GM19240 (cell line): Measurements from ENCODE around the gene MPL.

Experiments
- DNase-seq: peaks from one replicate; pipeline ENCODE4 v3.0.0; 2011; ENCODE audit warnings: low spot score; ENCODE audit not compliant: insufficient read length

Gene MPL

DNA sequence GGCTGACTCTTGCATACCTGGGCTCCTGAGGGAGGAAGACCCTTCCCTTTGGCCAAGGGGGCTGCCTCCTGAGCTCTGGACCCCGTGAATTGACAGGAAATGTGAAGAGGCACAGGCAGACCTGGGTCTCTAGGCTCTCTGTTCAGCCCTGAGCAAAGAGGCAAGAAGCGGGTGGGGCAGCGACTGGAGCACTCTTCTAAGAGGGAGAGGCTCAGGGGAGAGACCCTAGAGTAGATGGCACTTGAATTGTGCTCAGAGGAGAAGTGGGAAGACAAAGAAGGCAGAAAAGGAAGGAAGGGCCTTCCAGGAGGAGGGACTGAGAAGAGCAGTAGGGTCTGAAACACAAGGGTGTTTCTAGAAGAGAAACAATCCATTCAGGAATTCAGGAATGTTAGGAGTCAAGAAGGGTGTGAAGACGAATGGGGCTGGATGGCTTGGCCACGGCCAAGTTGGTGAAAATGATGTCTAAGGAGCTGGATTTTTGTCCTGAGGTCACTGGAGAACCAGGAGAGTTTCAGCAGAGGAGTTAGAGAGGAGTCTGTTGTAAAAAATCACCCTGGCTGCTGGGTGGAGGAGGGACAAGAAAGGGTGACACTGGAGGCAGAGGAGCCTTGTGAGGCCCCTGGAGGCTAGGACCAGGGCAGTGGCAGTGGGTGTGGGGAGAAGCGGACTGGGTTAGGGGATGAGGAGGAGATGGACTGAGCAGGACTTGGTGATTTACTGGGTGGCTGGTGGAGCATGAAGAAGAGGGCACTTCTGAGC is 31.5 kb upstream of the MPL start:
- DNase-seq, result no peak

DNA sequence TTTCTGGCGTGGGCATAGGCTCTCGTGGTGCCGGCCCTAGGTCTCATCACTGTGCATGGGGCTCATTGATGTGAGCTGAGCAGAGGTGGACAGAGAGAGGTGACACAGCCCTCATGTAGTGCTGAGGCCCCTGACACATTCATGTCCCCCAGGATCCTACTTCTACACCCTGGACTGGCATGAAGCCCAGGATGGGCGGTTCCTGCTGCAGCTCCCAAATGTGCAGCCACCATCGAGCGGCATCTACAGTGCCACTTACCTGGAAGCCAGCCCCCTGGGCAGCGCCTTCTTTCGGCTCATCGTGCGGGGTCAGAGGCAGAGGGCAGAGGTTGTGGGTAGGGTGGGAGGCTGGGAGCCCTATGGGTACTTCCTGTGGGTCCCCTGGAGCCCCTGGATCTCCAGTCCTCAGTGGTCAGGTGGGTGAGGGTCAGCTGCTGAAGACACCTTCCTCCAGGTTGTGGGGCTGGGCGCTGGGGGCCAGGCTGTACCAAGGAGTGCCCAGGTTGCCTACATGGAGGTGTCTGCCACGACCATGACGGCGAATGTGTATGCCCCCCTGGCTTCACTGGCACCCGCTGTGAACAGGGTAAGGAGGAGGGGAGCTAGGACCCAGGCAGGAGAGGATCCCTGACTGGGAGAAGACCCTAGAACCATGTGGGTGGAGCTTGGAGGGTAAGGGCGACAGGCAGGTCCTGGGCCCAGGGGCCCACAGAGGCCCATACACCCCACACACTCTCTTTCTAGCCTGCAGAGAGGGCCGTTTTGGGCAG is 30.7 kb upstream of the MPL start:
- DNase-seq, result no peak

DNA sequence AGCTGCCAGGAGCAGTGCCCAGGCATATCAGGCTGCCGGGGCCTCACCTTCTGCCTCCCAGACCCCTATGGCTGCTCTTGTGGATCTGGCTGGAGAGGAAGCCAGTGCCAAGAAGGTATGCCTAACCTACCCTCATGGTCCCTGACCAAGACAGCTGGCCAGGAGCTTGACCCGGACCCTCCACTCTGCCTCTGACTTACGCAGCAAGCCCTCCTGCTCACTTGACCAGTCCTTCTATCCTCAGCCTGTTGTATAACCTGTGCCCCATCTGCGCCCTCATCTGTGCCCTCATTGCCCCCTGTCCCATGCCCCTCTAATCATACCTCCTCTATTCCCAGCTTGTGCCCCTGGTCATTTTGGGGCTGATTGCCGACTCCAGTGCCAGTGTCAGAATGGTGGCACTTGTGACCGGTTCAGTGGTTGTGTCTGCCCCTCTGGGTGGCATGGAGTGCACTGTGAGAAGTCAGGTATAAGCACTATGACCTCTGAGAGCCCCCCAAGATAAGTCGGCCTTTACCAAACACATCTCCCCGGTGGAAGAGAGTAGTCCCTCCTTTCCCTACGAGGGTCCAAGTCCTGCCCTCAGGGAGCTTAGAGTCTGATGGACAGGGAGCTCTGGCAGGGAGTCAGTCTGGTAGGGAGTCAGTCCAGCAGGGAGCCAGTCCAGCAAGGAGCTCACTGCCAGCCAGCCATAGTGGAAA is 30.0 kb upstream of the MPL start:
- no peak for DNase-seq

DNA sequence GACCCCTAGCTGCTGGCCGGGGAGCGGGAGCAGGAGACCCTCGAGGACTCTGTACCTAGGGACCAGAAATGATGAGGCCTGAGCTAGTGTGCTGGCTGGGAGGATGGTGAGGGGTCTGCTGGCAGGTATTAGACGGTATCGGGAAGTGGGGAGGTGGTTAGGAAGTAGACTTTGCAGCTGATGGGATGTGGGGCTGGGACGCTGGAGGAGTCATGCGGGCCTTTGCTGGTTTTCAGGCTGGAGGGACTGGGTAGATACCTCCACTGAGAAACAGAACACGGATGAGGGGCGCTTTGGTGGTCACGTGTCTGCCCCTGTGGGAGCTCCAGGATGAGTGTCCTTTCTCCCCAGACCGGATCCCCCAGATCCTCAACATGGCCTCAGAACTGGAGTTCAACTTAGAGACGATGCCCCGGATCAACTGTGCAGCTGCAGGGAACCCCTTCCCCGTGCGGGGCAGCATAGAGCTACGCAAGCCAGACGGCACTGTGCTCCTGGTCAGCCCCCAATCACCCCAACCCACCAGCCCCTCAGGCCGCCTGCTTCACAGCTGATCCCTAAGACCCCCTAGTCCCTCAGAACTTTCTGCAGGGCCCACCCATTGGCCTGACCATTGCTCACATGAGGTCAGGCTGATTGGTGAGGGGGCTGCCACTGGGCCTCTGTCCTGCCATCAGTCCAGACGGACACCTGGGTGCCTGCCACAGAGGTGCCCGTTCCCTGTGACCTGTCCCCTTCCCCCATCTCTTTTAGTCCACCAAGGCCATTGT is 28.8 kb upstream of the MPL start:
- DNase-seq, result no peak

DNA sequence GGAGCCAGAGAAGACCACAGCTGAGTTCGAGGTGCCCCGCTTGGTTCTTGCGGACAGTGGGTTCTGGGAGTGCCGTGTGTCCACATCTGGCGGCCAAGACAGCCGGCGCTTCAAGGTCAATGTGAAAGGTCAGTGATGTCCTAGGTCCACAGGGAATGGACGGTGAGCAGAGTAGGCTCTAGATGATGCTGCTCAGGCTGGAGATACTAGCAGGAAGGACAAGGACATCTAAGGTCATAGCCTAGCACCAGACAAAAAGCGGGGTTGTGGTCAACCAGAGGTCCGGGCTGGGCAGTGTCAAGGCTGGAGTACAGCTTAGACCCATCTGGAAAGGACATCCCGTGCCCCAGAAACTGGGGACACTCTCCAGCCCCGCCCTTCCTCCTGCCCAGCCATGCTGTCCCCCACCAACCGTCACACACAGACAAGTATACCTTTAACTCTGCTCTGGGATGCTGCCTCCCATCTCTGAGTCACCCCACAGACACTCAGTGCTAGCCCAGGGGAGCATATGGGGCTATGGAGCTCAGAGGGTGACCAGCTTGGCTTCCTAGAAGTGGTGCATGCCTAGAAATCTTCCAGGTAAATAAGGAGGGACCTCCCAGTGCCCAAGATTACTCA is 28.1 kb upstream of the MPL start:
- DNase-seq, result no peak

DNA sequence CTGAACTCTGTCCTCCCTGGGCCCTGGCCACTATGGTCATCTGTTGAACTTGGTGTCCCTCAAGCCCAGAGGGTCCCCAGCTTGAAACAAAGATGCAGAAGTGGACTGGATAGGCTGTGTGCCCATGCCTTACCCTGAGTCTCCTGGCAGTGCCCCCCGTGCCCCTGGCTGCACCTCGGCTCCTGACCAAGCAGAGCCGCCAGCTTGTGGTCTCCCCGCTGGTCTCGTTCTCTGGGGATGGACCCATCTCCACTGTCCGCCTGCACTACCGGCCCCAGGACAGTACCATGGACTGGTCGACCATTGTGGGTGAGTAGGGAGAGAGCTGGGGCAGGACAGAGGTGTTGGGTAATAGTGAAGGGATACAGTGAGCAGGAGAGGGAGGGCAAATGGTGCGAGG is 26.1 kb upstream of the MPL start:
- DNase-seq, result no peak

DNA sequence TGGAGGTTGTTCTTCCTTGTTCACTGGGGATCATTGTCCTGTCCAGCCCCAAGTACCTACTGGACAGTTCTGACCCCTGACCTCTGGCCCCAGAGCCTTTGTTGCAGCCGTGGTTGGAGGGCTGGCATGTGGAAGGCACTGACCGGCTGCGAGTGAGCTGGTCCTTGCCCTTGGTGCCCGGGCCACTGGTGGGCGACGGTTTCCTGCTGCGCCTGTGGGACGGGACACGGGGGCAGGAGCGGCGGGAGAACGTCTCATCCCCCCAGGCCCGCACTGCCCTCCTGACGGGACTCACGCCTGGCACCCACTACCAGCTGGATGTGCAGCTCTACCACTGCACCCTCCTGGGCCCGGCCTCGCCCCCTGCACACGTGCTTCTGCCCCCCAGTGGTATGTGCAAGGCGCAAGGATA is 25.4 kb upstream of the MPL start:
- DNase-seq, result no peak

DNA sequence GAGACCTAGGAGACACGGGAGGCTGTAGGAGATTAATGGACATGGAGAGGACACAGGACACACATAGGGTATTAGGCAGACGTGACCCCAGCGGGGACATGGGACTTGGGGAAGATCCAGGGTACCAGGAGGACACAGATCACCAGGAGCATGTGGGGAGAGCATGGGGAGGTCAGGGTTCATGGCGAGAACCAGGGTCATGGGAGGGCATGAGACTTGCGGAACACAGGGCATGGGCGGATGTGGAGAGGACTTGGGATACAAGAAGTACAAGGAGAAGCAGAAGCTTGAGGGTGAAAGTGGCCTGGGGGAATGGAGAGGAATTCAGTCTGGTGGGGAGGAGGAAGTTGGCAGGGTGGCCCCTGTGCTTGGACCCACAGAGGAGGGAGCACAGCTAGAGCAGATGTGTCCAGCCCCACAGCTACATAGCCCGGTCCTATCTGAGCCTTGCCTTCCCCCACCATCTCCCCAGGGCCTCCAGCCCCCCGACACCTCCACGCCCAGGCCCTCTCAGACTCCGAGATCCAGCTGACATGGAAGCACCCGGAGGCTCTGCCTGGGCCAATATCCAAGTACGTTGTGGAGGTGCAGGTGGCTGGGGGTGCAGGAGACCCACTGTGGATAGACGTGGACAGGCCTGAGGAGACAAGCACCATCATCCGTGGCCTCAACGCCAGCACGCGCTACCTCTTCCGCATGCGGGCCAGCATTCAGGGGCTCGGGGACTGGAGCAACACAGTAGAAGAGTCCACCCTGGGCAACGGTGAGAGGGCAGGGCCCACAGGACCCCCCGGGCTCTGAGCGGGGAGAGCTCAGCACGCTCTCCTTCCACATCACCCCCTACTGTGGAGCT is 24.7 kb upstream of the MPL start:
- no peak for DNase-seq

DNA sequence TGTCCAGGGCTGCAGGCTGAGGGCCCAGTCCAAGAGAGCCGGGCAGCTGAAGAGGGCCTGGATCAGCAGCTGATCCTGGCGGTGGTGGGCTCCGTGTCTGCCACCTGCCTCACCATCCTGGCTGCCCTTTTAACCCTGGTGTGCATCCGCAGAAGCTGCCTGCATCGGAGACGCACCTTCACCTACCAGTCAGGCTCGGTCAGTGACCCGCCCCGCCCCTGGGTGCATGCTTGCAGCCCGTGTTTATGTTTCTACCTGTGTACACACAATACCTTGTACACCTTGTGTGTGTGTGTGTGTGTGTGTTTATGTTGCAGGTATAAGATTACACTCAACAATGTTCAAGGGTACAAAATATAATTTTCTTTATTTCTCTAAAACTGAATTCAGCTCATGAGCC is 23.8 kb upstream of the MPL start:
- DNase-seq, result no peak

DNA sequence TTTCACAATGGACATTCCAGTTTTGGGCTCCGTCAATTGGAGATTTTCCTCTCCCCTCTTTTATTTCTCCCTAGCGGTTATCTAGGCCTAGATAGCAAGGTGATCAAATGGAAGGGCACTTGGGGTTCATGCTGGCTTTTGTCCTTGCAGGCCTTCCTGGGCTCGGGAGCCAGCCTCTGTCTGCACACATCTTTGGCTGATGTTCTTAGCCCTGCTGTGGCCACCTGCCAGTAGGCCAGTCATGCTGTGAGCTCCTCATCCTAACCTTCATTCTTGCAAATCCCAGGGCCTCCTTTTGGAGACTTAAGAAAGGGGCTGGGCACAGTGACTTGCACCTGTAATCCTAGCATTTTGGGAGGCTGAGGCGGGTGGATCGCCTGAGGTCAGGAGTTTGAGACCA is 23.4 kb upstream of the MPL start:
- DNase-seq, result no peak

DNA sequence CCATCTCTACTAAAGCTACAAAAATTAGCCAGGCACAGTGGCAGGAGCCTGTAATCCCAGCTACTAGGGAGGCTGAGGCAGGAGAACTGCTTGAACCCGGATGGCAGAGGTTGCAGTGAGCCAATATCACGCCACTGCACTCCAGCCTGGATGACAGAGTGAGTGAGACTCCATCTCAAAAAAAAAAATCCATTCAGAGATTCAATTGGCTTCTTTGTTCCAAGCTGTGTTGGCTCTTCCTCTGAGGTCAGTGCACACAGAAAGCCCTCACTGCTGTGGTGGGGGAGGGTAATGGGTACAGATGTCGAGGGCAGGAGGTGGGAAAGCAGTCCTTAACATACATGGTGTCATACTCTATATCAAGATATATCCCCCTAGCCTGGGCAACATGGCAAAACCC is 22.1 kb upstream of the MPL start:
- no peak for DNase-seq

DNA sequence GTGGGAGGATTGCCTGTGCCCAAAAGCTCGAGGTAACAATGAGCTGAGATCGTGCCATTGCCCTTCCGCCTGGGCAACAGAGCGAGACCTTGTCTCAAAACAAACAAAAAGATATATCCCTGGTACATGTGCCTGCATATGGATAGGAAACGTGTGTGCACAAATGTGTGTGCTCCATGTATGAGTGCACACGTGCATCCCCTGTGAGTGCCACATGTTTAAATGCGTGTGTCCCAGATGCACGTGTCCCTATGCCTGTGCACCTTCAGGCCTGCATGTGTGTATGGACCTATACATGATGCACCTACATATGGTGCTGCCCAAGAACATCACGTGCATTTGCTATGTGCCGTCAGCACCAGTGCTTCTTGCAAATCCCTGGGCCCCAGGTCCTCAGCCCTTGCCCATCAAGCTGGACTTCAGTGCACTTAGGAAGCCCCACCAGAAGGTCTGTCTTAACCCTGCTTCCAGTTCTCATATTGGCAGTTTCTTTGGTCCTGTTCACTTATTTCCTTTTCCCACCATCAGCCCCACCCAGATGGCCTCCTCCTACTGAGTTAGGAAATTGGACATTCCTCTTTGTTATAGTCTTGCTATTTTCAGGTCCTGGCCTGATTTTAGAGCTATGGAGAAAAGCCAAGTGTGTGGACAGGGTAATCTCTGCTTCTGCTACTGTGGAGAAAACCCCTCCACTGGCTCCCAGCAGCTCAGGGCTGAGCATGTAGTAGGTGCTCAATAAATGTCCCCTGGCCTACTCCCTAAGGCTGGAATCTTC is 21.5 kb upstream of the MPL start:
- no peak for DNase-seq

DNA sequence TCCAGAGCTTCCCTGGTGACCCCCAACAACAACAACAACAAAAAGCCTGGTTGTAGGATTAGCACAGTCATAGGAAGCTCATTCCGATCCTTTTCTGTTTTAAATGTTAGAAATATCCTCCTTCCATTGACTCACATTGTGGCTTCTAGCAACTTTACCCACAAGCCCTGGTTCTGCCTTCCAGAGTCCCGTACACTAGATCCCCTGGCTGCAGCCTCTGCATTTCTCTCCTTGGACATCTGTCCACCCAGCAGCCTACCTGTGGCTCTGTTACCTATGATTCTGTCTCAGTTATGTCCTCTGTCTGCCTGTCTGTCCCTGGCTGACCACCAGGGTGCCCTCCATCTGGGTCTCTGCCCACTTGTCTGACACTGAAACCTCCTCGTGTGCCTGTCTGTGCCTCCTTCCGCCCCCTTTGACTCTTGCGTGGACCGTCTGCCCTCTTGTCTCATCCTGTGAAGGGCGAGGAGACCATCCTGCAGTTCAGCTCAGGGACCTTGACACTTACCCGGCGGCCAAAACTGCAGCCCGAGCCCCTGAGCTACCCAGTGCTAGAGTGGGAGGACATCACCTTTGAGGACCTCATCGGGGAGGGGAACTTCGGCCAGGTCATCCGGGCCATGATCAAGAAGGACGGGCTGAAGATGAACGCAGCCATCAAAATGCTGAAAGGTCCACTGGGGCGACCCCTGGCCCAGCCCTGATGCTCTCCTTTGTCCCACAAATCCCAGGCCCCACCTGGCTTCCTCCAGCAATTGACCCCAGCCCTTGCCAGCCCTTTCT is 20.7 kb upstream of the MPL start:
- no peak for DNase-seq

DNA sequence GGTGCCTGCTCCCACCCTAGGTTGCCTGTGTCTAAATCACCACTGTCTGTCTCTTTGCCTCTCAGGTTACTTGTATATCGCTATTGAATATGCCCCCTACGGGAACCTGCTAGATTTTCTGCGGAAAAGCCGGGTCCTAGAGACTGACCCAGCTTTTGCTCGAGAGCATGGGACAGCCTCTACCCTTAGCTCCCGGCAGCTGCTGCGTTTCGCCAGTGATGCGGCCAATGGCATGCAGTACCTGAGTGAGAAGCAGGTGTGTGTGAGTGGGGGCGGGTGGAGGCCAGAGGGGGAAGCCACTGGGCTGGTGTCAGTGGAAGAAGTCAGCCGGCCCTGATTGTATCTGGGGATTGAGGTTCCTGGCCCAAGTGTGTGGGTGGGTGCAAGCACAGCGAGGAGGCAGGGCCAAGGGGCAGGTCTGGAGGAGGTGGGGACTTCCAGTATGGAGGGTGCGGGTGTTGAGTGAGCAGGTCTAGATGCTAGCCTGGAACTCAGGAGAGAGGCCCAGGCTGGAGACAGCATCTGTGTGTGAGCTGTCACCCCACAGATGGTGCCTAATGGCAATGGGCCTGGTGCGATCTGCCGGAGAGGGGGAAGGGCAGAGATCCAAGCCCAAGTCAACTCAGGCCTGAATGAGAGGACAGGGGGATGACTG is 19.7 kb upstream of the MPL start:
- no peak for DNase-seq

DNA sequence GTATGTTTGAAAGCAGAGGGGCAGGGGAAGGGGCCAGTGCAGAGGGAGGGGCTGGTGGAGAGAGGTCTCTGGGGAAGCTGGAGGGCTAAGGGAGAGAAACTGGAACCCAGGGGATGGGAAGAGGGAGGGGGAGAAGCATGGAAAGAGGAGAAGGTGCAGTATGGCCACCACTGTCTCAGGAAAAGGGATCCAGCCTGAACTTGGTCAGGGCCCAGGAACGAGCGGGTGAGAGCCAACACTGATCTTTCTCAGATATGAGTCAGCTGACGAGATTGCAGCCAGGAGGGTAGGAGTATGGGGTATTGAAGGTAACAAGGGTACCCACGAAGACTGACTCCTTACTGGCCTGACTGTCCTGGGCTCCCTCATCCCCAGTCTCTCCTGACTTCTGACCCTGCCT is 18.8 kb upstream of the MPL start:
- DNase-seq, result no peak

DNA sequence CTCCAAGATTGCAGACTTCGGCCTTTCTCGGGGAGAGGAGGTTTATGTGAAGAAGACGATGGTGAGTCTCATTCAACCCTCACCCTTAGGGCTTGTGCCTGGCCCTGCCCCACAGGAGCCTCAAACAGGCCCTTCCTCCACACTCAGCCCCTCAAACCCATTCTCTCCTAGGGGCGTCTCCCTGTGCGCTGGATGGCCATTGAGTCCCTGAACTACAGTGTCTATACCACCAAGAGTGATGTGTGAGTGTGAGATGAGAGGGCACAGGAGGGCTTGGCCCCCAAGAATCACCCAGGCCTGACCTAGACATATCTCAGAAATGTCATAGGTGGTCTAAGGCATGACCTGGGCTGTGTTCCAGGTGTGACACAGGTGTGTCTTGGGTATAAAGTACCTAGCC is 18.3 kb upstream of the MPL start:
- no peak for DNase-seq

DNA sequence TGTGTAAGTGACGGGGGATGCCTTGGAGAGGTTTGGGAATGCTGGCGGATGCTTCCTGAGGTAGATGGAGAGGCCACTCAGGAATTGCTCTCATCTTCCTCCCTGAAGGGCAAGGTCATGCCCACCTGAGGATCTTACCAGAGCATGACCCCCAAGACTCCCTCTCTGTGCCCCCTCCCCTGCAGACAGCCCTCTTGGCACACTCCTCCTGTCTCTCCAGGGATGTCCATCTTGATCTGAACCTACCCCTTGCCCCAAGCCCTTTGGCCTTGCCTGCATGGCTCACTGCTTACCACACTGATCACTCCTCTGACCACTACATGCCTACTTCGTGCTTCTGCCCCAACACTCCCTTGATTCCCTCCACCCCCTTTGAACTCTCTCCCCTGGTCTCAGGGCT is 17.9 kb upstream of the MPL start:
- DNase-seq, result no peak

DNA sequence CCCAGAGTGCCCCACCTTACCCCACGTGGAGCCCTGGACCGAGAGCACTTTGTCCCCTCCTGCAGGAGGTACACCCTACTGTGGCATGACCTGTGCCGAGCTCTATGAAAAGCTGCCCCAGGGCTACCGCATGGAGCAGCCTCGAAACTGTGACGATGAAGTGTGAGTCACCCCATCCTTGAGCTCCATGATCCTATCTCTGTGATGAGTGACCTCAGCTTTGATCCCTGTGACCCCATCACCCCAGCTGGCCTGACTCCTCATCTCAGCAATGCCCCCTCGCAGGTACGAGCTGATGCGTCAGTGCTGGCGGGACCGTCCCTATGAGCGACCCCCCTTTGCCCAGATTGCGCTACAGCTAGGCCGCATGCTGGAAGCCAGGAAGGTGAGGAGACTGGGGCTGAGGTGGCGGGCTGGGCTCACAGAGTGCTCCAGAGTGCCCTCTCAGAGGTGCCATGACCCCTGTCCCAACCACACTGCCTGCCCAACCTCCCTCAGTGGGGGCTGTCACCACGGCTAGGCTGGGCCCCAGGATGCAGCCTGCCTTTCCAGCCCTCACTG is 16.2 kb upstream of the MPL start:
- no peak for DNase-seq
